ENCODE results near the gene MON2.
A peak's percentile ranks its signal among the peaks of the same experiment; 100 is the strongest.
"Not testable (repeated sequence)": the region's sequence is repeated elsewhere in the genome, so short reads cannot be mapped to it uniquely, and the experiment has no call there.

Gene MON2

GRCh38 chr12:62552906-62553556 is 86.4 kb downstream of the MON2 start:
- DNase-seq = no peak

GRCh38 chr12:62559366-62559765 is 92.7 kb downstream of the MON2 start:
- not testable (repeated sequence) for DNase-seq

- no peak for DNase-seq
These were observed 96.2 kb downstream of the MON2 start for GRCh38 chr12:62562846-62563245.

GRCh38 chr12:62575036-62575435 is 108.4 kb downstream of the MON2 start:
- no peak for DNase-seq

- DNase-seq = no peak
These were observed 109.9 kb downstream of the MON2 start for GRCh38 chr12:62576503-62576902.

- no peak for DNase-seq
These were observed 112.1 kb downstream of the MON2 start for GRCh38 chr12:62578726-62579125.

- peak in 3 of 56 donors; percentile 2 to 68 (median 2) for DNase-seq
These were observed 114.8 kb downstream of the MON2 start for GRCh38 chr12:62581288-62582064.

GRCh38 chr12:62582065-62582366 is 115.4 kb downstream of the MON2 start:
- DNase-seq = no peak

- no peak for DNase-seq
These were observed 118.0 kb downstream of the MON2 start for GRCh38 chr12:62584619-62585018.

GRCh38 chr12:62586850-62587249 is 120.2 kb downstream of the MON2 start:
- no peak for DNase-seq

GRCh38 chr12:62588916-62589315 is 122.3 kb downstream of the MON2 start:
- DNase-seq = no peak

GRCh38 chr12:62597253-62597652 is 130.6 kb downstream of the MON2 start:
- DNase-seq = no peak

- DNase-seq = no peak
These were observed 132.2 kb downstream of the MON2 start for GRCh38 chr12:62598846-62599245.

- DNase-seq = no peak
These were observed 133.3 kb downstream of the MON2 start for GRCh38 chr12:62599854-62600437.

- no peak for DNase-seq
These were observed 135.1 kb downstream of the MON2 start for GRCh38 chr12:62601765-62602164.

- peak; percentile 49 to 95 (median 83) for DNase-seq
These were observed 135.8 kb downstream of the MON2 start for GRCh38 chr12:62602255-62603060.

- DNase-seq = peak; percentile 40 to 95 (median 84)
These were observed 136.6 kb downstream of the MON2 start for GRCh38 chr12:62603061-62603810.

GRCh38 chr12:62603811-62604098 is 137.1 kb downstream of the MON2 start:
- no peak for DNase-seq

GRCh38 chr12:62604373-62604772 is 137.7 kb downstream of the MON2 start:
- DNase-seq = no peak

- no peak for DNase-seq
These were observed 138.2 kb downstream of the MON2 start for GRCh38 chr12:62604871-62605270.

- DNase-seq = no peak
These were observed 139.4 kb downstream of the MON2 start for GRCh38 chr12:62605981-62606380.
